Islet precursor cell (in vitro differentiated cells): Measurements from ENCODE around the gene RFC5.
"Not testable (repeated sequence)": the region's sequence is repeated elsewhere in the genome, so short reads cannot be mapped to it uniquely, and the experiment has no call there.

Experiments used
- DNase-seq: peaks from one replicate; pipeline ENCODE4 v3.0.0-alpha.2; 2018

Gene RFC5

GRCh38 chr12:118015944-118016343, 559 bp upstream of the RFC5 start:
- no peak for DNase-seq

- DNase-seq = no peak
These were observed 1.4 kb downstream of the RFC5 start for GRCh38 chr12:118017926-118018325.

DNA sequence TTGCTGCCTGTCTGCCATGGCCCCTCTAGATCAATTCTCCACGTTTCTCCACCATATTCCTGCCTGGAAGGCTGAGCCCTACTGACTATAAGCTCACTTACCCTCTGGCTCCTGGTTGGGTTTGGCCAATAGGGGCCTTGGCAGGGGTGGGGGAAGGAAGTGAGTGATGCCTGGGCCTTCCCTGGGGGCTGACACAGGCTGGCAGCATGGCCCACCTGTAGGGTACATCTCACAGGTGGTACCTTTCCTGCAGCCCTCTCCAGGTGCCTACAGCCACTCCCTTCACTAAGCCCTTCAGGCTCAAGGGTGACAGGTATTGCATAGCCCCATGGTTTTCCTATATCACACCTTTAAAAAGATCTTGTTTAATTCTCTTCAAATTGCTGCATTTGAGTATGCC, 3.5 kb downstream of the RFC5 start:
- no peak for DNase-seq

GRCh38 chr12:118022097-118022727, 5.7 kb downstream of the RFC5 start:
- DNase-seq = not testable (repeated sequence)

- DNase-seq = no peak
These were observed 6.2 kb downstream of the RFC5 start for GRCh38 chr12:118022728-118023109.

DNA sequence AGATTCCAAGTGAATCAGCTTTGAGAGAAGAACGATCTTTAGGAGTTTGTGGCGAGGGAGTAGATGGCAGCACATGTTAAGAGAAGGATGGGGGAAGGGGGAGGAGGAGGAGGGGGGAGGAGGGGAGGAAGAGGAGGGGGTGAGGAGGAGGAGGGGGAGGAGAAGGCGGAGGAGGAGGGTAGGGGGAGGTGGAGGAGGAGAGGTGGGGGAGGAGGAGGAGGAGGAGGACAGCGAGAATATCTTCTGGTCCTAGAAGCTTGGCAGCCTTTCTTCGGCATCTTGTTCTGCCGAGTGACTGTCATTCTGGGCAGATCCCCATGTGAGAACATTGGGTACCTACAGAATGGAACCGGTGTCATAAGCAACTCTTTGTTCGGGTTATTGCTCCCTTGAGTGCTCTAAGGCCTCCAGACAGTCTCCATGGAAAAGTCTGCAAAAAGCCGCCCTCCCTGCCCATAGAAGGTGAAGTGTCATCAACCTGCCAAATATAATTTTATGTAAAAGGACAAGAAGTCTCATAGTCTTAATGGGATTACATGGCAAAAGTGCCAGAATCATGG, 6.9 kb downstream of the RFC5 start:
- no peak for DNase-seq

DNA sequence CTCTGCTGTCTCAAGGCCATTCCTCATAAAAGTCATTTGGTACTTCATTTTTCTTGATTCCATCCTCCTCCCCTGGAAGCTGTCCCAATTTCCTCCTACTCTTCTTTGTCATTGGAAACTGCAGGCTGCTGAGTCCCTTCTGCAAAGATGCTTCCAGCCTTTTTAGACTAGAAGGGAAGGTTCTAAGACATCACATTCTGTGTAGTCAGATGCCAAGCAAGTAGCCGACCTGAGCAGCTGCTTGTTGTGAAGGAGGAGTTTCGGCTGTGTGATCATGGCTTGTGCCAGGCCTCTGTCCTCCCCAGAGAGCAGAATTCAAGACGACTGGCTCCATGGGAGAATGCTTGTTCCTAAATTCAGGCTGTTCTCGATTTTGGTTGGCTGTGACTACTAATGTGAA, 8.7 kb downstream of the RFC5 start:
- no peak for DNase-seq

DNA sequence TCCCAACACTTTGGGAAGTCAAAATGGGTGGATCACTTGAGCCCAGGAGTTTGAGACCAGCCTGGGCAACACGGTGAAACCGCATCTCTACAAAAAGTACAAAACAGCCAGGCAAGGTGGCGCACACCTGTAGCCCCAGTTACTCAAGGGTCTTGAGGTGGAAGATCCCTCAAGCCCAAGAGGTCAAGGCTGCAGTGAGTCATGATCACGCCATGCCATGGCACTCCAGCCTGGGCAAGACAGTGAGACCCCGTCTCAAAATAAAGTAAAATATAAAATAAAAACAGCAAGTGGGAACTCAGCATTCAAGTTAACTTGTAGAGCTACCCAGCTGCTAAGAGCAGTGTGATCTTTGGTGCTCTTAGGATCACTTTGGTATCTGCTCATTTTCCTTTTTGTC, 12.7 kb downstream of the RFC5 start:
- DNase-seq = no peak

DNA sequence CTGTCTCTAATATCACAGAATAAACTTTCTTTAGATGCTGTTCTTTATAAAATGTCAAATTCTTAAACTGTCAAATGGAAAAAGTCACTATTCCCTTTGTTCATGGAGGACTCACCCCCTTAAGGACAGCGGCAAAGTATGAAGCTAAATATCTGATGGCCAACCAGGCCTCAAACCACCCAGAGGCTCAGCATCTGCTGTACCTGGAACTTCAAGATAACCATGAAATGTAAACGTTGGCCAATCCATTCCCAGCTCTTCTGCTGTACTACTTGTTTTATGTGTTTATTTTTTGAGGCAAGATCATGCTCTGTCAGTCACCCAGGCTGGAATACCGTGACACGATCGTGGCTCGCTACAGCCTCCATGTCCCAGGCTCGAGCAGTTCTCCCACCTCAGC, 15.7 kb downstream of the RFC5 start:
- DNase-seq = no peak

DNA sequence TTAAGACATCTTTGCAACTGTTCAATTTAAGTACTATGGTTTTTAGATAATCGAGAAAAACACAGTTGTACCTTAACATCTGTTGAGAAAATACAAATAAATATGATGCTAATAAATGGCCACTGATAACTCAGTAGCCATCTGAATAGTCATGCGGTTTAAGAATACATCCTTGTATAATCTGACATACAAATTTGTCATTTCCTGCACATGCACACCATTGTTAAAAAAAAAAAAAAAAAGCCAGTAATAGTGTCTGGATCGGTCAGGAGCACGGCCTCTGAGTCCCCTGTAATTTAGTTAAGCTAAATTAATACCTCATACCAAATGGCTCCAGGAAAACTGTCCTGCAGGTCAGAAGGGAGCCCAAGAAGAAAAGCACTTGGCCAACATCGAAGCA, 16.8 kb downstream of the RFC5 start:
- DNase-seq = no peak

DNA sequence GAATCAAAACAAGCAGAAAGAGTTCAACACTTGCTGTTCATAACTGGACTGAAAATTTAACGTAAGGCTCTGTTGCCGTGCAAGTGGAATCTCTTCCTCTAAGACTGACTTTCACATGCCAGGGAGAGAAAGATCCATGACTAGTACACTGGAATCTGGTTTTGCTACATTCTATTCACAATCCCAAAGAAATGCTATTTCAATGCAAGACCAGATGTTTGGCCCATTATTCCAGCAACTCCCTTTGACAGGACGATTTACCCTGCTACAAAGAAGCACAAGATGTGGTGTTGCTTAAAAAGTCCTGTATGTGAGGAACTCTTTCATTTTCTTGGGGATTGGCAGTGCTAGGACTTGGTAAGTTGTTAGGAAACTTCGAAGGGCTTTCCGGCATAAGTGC, 17.4 kb downstream of the RFC5 start:
- no peak for DNase-seq

DNA sequence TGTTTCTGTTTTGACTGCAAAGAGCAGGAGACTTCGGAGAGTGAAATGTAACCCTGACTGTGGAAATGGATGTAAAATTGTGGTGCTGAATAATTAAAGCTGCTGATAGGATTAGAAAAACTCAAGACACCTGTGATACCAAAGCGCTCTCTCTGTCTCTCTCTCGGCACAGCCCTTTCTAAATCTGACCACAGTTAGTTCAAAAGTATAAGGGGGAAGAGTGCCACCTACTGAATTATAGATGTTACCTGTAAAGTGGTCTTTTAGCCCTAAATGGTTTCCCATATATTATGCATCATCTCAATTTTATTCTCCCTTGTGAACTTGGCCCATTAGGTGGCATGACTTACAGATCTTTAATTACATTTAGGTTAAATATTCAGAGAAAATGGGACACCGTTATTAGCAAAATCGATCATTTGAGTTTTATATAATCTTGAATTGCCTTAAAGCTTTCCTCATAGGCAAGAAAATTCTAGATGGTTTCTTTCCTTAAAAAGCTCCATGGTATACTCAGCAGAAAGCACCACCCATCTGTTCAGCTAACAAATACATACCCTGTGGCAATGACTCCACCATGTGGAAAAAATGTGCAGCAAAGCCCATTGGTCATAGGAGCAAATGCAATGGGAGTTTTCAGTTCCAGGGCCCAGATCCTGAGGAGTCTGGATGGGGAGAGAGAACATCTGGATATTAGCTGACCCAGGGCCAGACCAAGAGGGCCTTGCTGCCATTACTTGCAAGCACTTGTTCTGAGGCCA, 18.1 kb downstream of the RFC5 start:
- DNase-seq = peak; percentile 86

GRCh38 chr12:118035190-118036041, 18.9 kb downstream of the RFC5 start:
- DNase-seq = no peak

DNA sequence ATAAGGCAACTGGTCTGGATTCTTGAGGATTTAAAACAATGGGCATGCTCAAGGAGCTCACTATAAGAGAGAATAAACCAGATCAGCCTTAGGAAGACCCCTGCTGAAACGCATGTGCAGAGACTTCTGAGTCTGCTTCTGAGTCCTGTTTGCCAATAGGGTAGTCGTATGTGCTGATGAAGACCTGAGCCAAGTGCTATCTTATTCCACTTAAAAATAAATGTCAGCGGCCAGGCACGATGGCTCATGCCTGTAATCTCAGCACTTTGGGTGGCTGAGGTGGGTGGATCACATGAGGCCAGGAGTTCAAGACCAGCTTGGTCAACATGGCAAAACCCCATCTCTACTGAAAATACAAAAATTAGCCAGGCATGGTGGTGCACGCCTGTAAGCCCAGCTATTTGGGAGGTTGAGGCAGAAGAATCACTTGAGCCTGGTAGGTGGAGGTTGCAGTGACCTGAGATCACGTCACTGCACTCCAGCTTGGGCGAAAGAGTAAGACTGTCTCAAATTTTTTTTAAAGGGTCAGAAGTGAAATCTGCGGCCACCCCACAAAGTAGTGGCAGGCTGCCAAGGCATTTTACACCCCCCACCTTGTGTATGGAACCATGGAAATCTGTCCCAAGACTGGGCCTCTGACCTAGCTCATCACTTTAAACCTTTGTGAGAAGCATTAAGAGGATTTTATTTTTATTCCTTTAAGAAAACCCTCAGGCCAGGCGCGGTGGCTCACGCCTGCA, 20.3 kb downstream of the RFC5 start:
- no peak for DNase-seq

GRCh38 chr12:118038137-118038536, 21.6 kb downstream of the RFC5 start:
- no peak for DNase-seq

DNA sequence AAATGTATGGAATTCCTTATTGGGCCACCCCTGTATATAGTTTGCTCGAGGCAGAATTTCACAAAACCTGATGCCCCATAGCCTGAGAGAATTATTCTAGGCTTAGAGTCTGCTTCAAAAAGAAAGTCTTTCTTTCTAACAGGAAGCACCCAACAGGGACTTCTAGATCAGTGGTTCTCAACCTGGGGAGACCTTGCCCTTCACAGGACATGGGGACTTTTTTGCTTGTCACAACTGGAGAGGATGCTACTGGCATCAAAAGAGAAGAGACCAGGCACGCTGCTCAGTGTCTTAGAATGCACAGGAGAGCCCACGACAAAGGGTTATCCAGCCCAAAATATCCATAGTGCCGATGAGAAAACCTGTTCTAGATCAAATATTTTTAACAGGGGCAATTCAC, 25.6 kb downstream of the RFC5 start:
- no peak for DNase-seq

DNA sequence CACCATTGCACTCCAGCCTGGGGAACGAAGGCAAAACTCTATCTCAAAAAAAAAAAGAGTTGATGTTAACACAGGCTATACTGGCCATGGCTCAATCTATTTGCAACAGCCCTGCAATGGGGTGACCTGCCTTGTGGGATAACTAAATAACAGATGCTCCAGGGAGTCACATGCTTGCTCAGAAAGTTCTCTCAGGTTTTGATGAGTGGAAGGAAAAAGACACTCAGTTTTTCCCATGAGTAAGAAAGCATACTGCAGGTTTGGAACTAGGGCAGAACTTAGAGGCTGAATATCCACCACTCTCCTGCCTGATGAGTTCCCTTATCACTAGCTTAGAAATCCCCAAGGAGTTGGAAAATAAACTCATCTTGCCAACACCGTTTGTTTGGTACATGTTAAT, 27.6 kb downstream of the RFC5 start:
- no peak for DNase-seq

DNA sequence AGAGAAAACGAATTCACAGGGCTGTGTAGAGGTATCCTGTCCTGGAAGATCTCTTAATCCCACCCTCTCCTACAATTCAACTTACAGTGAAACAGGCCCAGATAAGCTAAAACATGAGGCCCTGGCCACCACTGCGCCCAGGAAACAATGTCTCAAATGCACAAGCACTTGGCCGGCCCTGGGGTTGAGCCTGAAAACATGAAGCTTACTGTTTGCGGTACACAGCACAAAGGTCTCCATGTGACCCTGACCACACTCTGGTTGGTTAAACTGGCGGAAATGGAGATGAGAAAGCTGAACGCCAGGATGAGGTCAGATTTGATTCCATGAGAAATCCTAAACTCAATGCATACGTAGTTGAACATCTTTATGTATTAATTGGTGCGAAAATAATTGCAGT, 28.1 kb downstream of the RFC5 start:
- no peak for DNase-seq

DNA sequence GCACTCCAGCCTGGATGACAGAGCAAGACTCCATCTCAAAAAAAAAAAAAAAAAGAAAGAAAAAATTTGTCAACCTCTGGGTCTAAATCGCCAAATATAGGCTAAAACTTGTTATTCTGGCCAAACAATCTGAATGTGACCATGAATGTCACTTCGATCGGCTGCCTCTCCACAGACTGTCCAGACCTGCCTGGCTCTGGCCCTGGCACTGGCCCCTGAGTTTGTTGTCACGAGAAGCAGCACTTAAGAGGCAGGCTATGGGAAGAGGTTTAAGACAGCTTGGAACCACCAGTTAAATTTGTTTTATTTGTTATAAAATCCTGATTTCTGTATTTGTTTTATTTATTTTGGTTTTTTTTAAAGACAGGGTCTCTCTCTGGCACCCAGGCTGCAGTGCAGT, 29.9 kb downstream of the RFC5 start:
- DNase-seq = no peak

- no peak for DNase-seq
These were observed 34.7 kb downstream of the RFC5 start for GRCh38 chr12:118050972-118051910.

- peak; percentile 97 for DNase-seq
These were observed 36.0 kb downstream of the RFC5 start for GRCh38 chr12:118052324-118053070.
